HepG2 (cell line): ENCODE measurements around the gene CACNB4. TPM values are rescaled to one million over a fixed set of nuclear protein-coding genes. Genes with fewer than 3 reads are reported as not detected.

Experiments
- ATF7 ChIP-seq, 2 experiments: fragments of 450-650 bp in 1 of 2; sonication (generic) in 1 of 2; formaldehyde crosslinking in 1 of 2; IDR thresholded peaks; 2 replicates each; pipeline versions ENCODE4 v1.4.0 to v1.6.1; 2016 to 2020; ENCODE audit warnings: antibody characterized with exemption in 1 of 2, mild to moderate bottlenecking in 1 of 2, missing genetic modification reagents in 1 of 2
- ATF7-NPFF ChIP-seq: sonication (generic); formaldehyde crosslinking; IDR thresholded peaks from 2 replicates; pipeline ENCODE4 v1.8.1; 2023; ENCODE audit warnings: mild to moderate bottlenecking, low read depth, missing genetic modification reagents, moderate library complexity
- BRCA1 ChIP-seq: sonication (generic); formaldehyde crosslinking; IDR thresholded peaks from 2 replicates; pipeline ENCODE4 v1.4.0; 2020; ENCODE audit warnings: missing genetic modification reagents
- CCAR2 ChIP-seq: fragments of 200-400 bp; formaldehyde crosslinking; optimal IDR thresholded peaks from 2 replicates; pipeline ENCODE3; 2018; ENCODE audit warnings: low read depth, mild to moderate bottlenecking, low read length, moderate library complexity
- KAT7 ChIP-seq: IDR thresholded peaks from 2 replicates; pipeline ENCODE4 v1.6.1; 2018; ENCODE audit warnings: borderline replicate concordance, missing compliant biosample characterization
- NFKB2 ChIP-seq: sonication (generic); formaldehyde crosslinking; IDR thresholded peaks from 2 replicates; pipeline ENCODE4 v1.4.0; 2020; ENCODE audit warnings: missing genetic modification reagents, borderline replicate concordance
- SAP130 ChIP-seq: IDR thresholded peaks from 2 replicates; pipeline ENCODE4 v1.6.1; 2016; ENCODE audit warnings: low read depth
- TOE1 ChIP-seq: sonication (generic); formaldehyde crosslinking; IDR thresholded peaks from 2 replicates; pipeline ENCODE4 v1.4.0; 2020; ENCODE audit warnings: mild to moderate bottlenecking, missing genetic modification reagents
- ZFX ChIP-seq: sonication (generic); formaldehyde crosslinking; IDR thresholded peaks from 2 replicates; pipeline ENCODE4 v1.4.0; 2020; ENCODE audit warnings: mild to moderate bottlenecking, low read depth, missing genetic modification reagents, moderate library complexity
- ZNF44 ChIP-seq: sonication (generic); formaldehyde crosslinking; IDR thresholded peaks from 2 replicates; pipeline ENCODE4 v1.5.1; 2020; ENCODE audit warnings: mild to moderate bottlenecking, missing genetic modification reagents
- ZNF557 ChIP-seq: sonication (generic); formaldehyde crosslinking; IDR thresholded peaks from 2 replicates; pipeline ENCODE4 v1.4.0; 2020; ENCODE audit warnings: missing genetic modification reagents
- ZNF766 ChIP-seq: sonication (generic); formaldehyde crosslinking; IDR thresholded peaks from 2 replicates; pipeline ENCODE4 v1.5.0; 2020; ENCODE audit warnings: missing genetic modification reagents, borderline replicate concordance
- polyA plus RNA-seq, 8 experiments: library from polyadenylated mRNA; depleted of rRNA in 3 of 8; stranded (reverse) in 7 of 8; unstranded in 1 of 8; fragments of >200 nt; fragmentation: Illumina TruSeq in 4 of 8; extraction: Trizol in 4 of 8; gene quantifications; 2 replicates each; pipeline versions ENCODE4 v1.2.1 to v1.2.3, GENCODE V29; 2011 to 2016; ENCODE audit warnings: low read depth in 4 of 8, missing spikeins in 1 of 8, mixed read lengths in 1 of 8; ENCODE audit not compliant: insufficient read depth in 1 of 8
- total RNA-seq, 5 experiments: library from RNA; depleted of rRNA; stranded (reverse); fragments of >200 nt; fragmentation: Illumina TruSeq; extraction: Trizol; gene quantifications; 2 replicates each; pipeline ENCODE4 v1.2.3, GENCODE V29; 2016; ENCODE audit warnings: low read depth in 1 of 5
- TF ChIP-seq, protein P1 (sequence below): sonication (generic); formaldehyde crosslinking; IDR thresholded peaks from 2 replicates; pipeline ENCODE4 v1.5.1; 2020; ENCODE audit warnings: missing genetic modification reagents, mild to moderate bottlenecking, borderline replicate concordance
- TF ChIP-seq, protein P2 (sequence below): sonication (generic); formaldehyde crosslinking; IDR thresholded peaks from 2 replicates; pipeline ENCODE4 v1.4.0; 2020; ENCODE audit warnings: missing genetic modification reagents, borderline replicate concordance
- TF ChIP-seq, protein P3 (sequence below): IDR thresholded peaks from 2 replicates; pipeline ENCODE4 v1.4.0; 2020; ENCODE audit warnings: mild to moderate bottlenecking, missing genetic modification reagents

CACNB4 gene
- total and polyA plus RNA-seq, 2 of the 13 experiments (the other 11 are each of a cell fraction or from before 2014, with no cell fraction given): 5.1 to 14.3 TPM

DNA sequence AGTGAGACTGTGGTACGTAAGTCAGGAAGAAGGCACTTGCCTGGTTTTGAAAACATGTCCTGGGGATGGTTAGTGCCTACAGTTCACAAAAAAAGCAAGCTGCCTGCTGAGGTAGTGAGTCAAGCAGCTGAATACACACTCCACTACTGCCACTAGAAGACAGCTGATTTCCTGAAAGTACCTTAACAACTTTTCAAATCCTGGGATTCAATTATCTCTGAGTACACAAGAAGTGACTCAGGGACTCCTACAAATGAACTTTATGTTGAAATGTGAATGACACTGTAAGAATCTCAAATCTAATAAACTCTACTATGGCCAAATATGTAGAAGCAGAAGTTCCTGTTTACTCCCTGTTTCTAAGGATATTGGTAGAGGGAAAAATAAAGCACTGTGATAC is 212.6 kb downstream of the CACNB4 start (continued):
- TF ChIP-seq, protein P1, sequence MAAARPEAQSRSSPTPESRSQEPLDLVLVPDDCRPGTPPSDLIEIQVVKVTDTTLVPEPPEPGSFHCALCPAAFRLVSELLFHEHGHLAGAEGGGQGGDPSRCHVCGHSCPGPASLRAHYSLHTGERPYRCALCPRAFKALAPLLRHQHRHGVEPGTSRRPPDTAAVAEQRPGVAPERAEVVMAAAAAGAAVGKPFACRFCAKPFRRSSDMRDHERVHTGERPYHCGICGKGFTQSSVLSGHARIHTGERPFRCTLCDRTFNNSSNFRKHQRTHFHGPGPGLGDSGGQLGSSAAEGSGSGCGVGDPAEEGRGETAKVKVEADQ (CRISPR knock-in tag): no peak
- TF ChIP-seq BRCA1: no peak
- 0 out of 2 replicates have a peak, but pooled peaks have one; percentile 23 for TF ChIP-seq SAP130 (CRISPR knock-in tag)
- no peak for TF ChIP-seq ZNF766 (CRISPR knock-in tag)
- no peak for TF ChIP-seq ATF7 (IDR thresholded peaks at IDR 0.05)
- TF ChIP-seq ATF7 (CRISPR knock-in tag; IDR thresholded peaks at IDR 0.05): no peak
- no peak for TF ChIP-seq ZNF557 (CRISPR knock-in tag)
- TF ChIP-seq KAT7 (CRISPR knock-in tag): no peak
- no peak for TF ChIP-seq NFKB2 (CRISPR knock-in tag)
- no peak for TF ChIP-seq ATF7-NPFF (CRISPR knock-in tag)
- no peak for TF ChIP-seq ZNF44 (CRISPR knock-in tag)
- TF ChIP-seq, protein P2, sequence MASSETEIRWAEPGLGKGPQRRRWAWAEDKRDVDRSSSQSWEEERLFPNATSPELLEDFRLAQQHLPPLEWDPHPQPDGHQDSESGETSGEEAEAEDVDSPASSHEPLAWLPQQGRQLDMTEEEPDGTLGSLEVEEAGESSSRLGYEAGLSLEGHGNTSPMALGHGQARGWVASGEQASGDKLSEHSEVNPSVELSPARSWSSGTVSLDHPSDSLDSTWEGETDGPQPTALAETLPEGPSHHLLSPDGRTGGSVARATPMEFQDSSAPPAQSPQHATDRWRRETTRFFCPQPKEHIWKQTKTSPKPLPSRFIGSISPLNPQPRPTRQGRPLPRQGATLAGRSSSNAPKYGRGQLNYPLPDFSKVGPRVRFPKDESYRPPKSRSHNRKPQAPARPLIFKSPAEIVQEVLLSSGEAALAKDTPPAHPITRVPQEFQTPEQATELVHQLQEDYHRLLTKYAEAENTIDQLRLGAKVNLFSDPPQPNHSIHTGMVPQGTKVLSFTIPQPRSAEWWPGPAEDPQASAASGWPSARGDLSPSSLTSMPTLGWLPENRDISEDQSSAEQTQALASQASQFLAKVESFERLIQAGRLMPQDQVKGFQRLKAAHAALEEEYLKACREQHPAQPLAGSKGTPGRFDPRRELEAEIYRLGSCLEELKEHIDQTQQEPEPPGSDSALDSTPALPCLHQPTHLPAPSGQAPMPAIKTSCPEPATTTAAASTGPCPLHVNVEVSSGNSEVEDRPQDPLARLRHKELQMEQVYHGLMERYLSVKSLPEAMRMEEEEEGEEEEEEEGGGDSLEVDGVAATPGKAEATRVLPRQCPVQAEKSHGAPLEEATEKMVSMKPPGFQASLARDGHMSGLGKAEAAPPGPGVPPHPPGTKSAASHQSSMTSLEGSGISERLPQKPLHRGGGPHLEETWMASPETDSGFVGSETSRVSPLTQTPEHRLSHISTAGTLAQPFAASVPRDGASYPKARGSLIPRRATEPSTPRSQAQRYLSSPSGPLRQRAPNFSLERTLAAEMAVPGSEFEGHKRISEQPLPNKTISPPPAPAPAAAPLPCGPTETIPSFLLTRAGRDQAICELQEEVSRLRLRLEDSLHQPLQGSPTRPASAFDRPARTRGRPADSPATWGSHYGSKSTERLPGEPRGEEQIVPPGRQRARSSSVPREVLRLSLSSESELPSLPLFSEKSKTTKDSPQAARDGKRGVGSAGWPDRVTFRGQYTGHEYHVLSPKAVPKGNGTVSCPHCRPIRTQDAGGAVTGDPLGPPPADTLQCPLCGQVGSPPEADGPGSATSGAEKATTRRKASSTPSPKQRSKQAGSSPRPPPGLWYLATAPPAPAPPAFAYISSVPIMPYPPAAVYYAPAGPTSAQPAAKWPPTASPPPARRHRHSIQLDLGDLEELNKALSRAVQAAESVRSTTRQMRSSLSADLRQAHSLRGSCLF (CRISPR knock-in tag): no peak
- TF ChIP-seq CCAR2: no peak
- TF ChIP-seq ZFX (CRISPR knock-in tag): no peak
- TF ChIP-seq TOE1 (CRISPR knock-in tag): no peak
- TF ChIP-seq, protein P3, sequence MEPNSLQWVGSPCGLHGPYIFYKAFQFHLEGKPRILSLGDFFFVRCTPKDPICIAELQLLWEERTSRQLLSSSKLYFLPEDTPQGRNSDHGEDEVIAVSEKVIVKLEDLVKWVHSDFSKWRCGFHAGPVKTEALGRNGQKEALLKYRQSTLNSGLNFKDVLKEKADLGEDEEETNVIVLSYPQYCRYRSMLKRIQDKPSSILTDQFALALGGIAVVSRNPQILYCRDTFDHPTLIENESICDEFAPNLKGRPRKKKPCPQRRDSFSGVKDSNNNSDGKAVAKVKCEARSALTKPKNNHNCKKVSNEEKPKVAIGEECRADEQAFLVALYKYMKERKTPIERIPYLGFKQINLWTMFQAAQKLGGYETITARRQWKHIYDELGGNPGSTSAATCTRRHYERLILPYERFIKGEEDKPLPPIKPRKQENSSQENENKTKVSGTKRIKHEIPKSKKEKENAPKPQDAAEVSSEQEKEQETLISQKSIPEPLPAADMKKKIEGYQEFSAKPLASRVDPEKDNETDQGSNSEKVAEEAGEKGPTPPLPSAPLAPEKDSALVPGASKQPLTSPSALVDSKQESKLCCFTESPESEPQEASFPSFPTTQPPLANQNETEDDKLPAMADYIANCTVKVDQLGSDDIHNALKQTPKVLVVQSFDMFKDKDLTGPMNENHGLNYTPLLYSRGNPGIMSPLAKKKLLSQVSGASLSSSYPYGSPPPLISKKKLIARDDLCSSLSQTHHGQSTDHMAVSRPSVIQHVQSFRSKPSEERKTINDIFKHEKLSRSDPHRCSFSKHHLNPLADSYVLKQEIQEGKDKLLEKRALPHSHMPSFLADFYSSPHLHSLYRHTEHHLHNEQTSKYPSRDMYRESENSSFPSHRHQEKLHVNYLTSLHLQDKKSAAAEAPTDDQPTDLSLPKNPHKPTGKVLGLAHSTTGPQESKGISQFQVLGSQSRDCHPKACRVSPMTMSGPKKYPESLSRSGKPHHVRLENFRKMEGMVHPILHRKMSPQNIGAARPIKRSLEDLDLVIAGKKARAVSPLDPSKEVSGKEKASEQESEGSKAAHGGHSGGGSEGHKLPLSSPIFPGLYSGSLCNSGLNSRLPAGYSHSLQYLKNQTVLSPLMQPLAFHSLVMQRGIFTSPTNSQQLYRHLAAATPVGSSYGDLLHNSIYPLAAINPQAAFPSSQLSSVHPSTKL: 0 out of 2 replicates have a peak, but pooled peaks have one; percentile 7
